CD4-positive, alpha-beta T cell treated with Interleukin-12 subunit alpha and Interleukin-12 subunit beta, for 1 hour (primary cell): Measurements from ENCODE around the gene IFIT1B.

Source experiments
- DNase-seq: peaks from one replicate; pipeline ENCODE4 v3.0.0-alpha.2; 2020

The IFIT1B gene

GRCh38 chr10:89414879-89415821 lies 37.3 kb downstream of the IFIT1B start:
- peak; percentile 46 for DNase-seq

DNA sequence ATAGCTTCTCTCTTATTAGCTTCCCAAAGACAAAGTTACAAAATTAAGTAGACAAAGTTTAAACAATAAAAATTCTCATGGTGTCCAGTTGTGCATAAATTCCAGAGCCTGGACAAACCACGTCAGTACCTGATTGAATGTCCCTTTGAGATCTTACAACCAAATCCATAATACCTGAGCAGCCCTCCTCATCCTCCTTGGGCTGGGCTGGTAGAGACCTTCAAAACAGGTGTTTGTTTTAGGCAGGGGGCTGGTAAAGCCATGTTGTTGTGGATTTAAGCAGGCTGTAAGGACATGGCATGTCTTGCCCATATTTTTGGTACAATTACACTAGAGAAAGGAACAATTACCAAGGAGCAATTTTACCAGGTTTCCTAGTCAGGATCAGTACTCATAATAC lies 38.6 kb downstream of the IFIT1B start:
- no peak for DNase-seq

DNA sequence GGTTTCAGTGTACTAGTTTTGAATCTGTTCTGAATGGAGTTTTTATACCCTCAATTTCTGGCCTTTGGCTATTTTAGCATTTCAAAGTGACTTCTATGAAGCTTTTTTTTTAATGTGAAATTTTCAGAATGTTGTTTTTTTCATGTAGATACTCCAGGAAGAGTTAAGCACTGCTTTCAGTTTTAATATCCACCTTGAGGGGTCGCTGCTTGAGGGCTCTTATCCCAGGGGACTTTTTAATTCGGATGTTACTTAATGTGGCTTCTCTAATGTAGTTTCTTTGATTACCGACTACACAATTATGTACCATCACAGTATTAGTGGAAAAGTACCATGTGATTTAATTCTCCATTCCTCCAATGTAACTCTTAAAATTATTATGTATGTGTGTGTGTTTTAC lies 41.7 kb downstream of the IFIT1B start:
- peak; percentile 56 for DNase-seq

GRCh38 chr10:89421018-89421476 lies 43.2 kb downstream of the IFIT1B start:
- no peak for DNase-seq

GRCh38 chr10:89425000-89425399 lies 47.1 kb downstream of the IFIT1B start:
- DNase-seq: no peak

DNA sequence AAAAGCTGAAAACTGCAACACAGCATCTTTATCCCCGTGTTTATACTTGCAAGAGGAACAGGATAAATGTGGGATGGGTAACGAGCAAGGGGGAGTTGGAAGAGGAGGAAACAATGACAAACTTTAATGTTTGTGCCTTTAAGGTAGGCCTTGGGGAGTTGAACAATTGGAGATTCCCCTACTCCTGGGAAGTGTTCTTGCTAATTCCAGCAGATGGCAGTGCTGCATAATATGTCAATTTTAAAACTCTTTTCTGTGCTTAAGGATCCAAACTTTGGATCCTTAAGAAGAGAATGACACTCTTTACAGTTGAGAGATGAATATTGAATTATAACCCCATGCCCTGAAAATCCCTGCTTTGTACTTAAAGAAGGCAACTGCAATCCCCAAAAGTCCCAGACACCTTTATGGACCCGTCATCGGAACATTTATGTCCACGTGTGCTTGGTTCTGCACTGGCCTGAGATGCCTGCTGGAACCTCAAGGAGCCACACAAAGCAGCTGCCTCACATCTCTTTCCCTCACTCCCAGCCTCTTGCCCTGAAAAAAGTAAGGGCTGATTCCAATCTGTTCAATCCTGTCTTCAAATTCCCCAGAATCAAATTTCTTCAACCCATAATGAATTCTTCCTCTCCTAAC lies 48.5 kb downstream of the IFIT1B start:
- DNase-seq: peak; percentile 53

- no peak for DNase-seq
These were observed 49.8 kb downstream of the IFIT1B start for GRCh38 chr10:89427629-89428028.

DNA sequence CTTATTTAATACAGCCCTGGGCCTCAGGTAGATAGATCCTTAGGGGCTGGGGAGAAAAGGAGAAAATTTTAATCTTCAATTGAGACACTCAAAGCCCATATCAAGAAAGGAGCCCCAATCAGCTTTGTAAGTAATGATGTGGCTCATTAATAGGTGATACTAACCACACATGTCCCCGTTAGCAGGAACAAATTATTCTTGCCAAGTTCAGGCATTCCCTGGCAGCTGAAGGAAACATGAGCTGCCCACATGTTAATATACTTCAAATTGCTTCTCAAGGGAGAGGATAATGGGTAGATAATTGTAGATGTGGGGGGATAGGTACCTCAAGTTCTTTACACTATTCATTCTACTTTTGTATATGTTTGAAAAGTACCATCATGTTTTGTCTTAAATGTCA lies 51.0 kb downstream of the IFIT1B start:
- no peak for DNase-seq

GRCh38 chr10:89431977-89432376 lies 54.1 kb downstream of the IFIT1B start:
- DNase-seq: no peak
